Astrocyte (in vitro differentiated cells and primary cell): ENCODE measurements around the gene MATN1.

Experiments used
- EZH2 ChIP-seq: IDR thresholded peaks from 2 replicates; pipeline ENCODE4 v1.6.1; 2012; ENCODE audit warnings: mild to moderate bottlenecking, low read length, inconsistent platforms; ENCODE audit not compliant: insufficient read depth
- TF ChIP-seq, protein P1 (sequence below): IDR thresholded peaks from 2 replicates; pipeline ENCODE4 v1.5.1; 2011; ENCODE audit warnings: low read depth, mild to moderate bottlenecking, inconsistent platforms, low read length, moderate library complexity; ENCODE audit not compliant: insufficient read depth

DNA sequence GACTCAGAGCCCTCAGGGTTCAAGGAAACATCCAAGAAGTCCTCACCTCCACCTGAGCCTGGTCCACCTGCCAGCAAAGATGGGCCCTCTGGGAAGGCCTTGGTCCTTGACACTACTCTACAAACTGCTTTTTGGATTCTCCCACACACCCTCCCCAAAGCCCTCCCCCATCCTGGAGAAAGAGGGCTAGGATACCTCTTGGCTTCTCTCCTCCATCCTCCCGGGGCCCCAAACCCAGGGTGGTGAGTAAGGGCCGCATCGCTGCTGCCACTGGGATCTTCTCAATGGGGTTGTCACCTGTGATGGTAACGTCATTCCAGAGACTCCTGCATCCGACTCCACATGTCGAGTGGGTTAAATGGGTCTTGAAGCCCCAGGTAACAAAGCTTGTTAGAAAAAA, 26.6 kb downstream of the MATN1 start:
- TF ChIP-seq, protein P1, sequence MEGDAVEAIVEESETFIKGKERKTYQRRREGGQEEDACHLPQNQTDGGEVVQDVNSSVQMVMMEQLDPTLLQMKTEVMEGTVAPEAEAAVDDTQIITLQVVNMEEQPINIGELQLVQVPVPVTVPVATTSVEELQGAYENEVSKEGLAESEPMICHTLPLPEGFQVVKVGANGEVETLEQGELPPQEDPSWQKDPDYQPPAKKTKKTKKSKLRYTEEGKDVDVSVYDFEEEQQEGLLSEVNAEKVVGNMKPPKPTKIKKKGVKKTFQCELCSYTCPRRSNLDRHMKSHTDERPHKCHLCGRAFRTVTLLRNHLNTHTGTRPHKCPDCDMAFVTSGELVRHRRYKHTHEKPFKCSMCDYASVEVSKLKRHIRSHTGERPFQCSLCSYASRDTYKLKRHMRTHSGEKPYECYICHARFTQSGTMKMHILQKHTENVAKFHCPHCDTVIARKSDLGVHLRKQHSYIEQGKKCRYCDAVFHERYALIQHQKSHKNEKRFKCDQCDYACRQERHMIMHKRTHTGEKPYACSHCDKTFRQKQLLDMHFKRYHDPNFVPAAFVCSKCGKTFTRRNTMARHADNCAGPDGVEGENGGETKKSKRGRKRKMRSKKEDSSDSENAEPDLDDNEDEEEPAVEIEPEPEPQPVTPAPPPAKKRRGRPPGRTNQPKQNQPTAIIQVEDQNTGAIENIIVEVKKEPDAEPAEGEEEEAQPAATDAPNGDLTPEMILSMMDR: no peak
- TF ChIP-seq EZH2: no peak
